Endometrium (tissue), 2 donors: Measurements from ENCODE around the gene SLC35F6.
"Not testable (repeated sequence)": the region's sequence is repeated elsewhere in the genome, so short reads cannot be mapped to it uniquely, and the experiment has no call there.

Experiments used
- FAIRE-seq: peaks from 2 replicates; lab custom pipeline; 2012; peaks lifted over from hg19 to GRCh38; lab: Jason Lieb, UNC
- donor health status: control.
- donor health status: control.

The SLC35F6 gene

GRCh38 chr2:26785431-26786206 lies 21.5 kb downstream of the SLC35F6 start, which contains the start of gene CENPA:
TSS of gene CENPA (plus strand) at chr2:26786056. CDS start at chr2:26786197, 141 bp downstream.
- peak; percentile 98 for FAIRE-seq

GRCh38 chr2:26786207-26787028 lies 22.3 kb downstream of the SLC35F6 start:
- no peak for FAIRE-seq

GRCh38 chr2:26792720-26793119 lies 28.6 kb downstream of the SLC35F6 start:
- FAIRE-seq: no peak

- no peak for FAIRE-seq
Observed at GRCh38 chr2:26793518-26793917, 29.4 kb downstream of the SLC35F6 start.

- not testable (repeated sequence) for FAIRE-seq
Observed at GRCh38 chr2:26795135-26795534, 31.1 kb downstream of the SLC35F6 start.

- no peak for FAIRE-seq
Observed at GRCh38 chr2:26801328-26801727, 37.2 kb downstream of the SLC35F6 start.

GRCh38 chr2:26801796-26802195 lies 37.7 kb downstream of the SLC35F6 start:
- no peak for FAIRE-seq

- FAIRE-seq: no peak
Observed at GRCh38 chr2:26805241-26805676, 41.2 kb downstream of the SLC35F6 start.

GRCh38 chr2:26807788-26808460 lies 43.8 kb downstream of the SLC35F6 start:
- no peak for FAIRE-seq

- no peak for FAIRE-seq
Observed at GRCh38 chr2:26809211-26809610, 45.1 kb downstream of the SLC35F6 start.

- FAIRE-seq: no peak
Observed at GRCh38 chr2:26809876-26810577, 45.9 kb downstream of the SLC35F6 start.

GRCh38 chr2:26811261-26811660 lies 47.2 kb downstream of the SLC35F6 start:
- FAIRE-seq: no peak

GRCh38 chr2:26811791-26812694 lies 48.0 kb downstream of the SLC35F6 start:
- no peak for FAIRE-seq

GRCh38 chr2:26812731-26813130 lies 48.6 kb downstream of the SLC35F6 start:
- FAIRE-seq: no peak

GRCh38 chr2:26814072-26814765 lies 50.1 kb downstream of the SLC35F6 start:
- not testable (repeated sequence) for FAIRE-seq

- no peak for FAIRE-seq
Observed at GRCh38 chr2:26816893-26817292, 52.8 kb downstream of the SLC35F6 start.

- no peak for FAIRE-seq
Observed at GRCh38 chr2:26818255-26818654, 54.2 kb downstream of the SLC35F6 start.

- FAIRE-seq: no peak
Observed at GRCh38 chr2:26818972-26819371, 54.9 kb downstream of the SLC35F6 start.

GRCh38 chr2:26820932-26821331 lies 56.8 kb downstream of the SLC35F6 start:
- no peak for FAIRE-seq

GRCh38 chr2:26822877-26823276 lies 58.8 kb downstream of the SLC35F6 start:
- FAIRE-seq: no peak
